ENCODE measurements around the gene COL15A1. TPM values are rescaled to one million over a fixed set of nuclear protein-coding genes. Genes with fewer than 3 reads are reported as not detected.
A peak's percentile ranks its signal among the peaks of the same experiment; 100 is the strongest.

COL15A1 gene
- total RNA-seq, 1 donor from 2014 or later, result 15.0 TPM

GRCh38 chr9:98913044-98913443 lies 30.7 kb upstream of the COL15A1 start:
- no peak for TF ChIP-seq POLR2AphosphoS5 (IDR thresholded peaks at IDR 0.05; ENCODE audit: insufficient read depth in 1 of 2, low read depth in 1 of 2)
- TF ChIP-seq POLR2A (IDR thresholded peaks at IDR 0.05), result no peak
- no peak for TF ChIP-seq CTCF (IDR thresholded peaks at IDR 0.05)
- H3K27me3 ChIP-seq, result no peaks in the 10 kb centered on the region
- no peak overlapping the region for H3K4me3 ChIP-seq
- H3K36me3 ChIP-seq, result no peaks in the 10 kb centered on the region
- intact Hi-C loops (cut with DNase I), result no loop called here
- peaks cover 39% of the 10 kb centered on the region for H3K4me1 ChIP-seq
- DNase-seq (ENCODE audit: extremely low spot score in 2 of 2), result peak in 1 of 2 donors; percentile 16
- no peaks in the 10 kb centered on the region for H3K9me3 ChIP-seq
- peak overlapping the region; percentile 9 for H3K27ac ChIP-seq

GRCh38 chr9:98913705-98914104 lies 30.0 kb upstream of the COL15A1 start:
- no peaks in the 10 kb centered on the region for H3K36me3 ChIP-seq
- intact Hi-C loops (cut with DNase I), result no loop called here
- no peak overlapping the region for H3K27ac ChIP-seq
- TF ChIP-seq POLR2AphosphoS5 (IDR thresholded peaks at IDR 0.05; ENCODE audit: insufficient read depth in 1 of 2, low read depth in 1 of 2) (no peak), CTCF (IDR thresholded peaks at IDR 0.05) (no peak), POLR2A (IDR thresholded peaks at IDR 0.05) (no peak)
- H3K9me3 ChIP-seq, result no peaks in the 10 kb centered on the region
- no peak overlapping the region for H3K4me3 ChIP-seq
- H3K4me1 ChIP-seq, result peaks cover 33% of the 10 kb centered on the region
- DNase-seq (ENCODE audit: extremely low spot score in 2 of 2), result peak in 1 of 2 donors; percentile 54
- no peaks in the 10 kb centered on the region for H3K27me3 ChIP-seq

- no peak for TF ChIP-seq POLR2AphosphoS5 (IDR thresholded peaks at IDR 0.05; ENCODE audit: insufficient read depth in 1 of 2, low read depth in 1 of 2)
- Histone ChIP-seq H3K4me3 (no peak overlapping the region), H3K36me3 (no peaks in the 10 kb centered on the region), H3K4me1 (peaks cover 26% of the 10 kb centered on the region), H3K27me3 (no peaks in the 10 kb centered on the region), H3K27ac (no peak overlapping the region), H3K9me3 (no peaks in the 10 kb centered on the region)
- intact Hi-C loops (cut with DNase I), result no loop called here
- DNase-seq (ENCODE audit: extremely low spot score in 2 of 2), result no peak
Measured at GRCh38 chr9:98915599-98915998, 28.1 kb upstream of the COL15A1 start.

- intact Hi-C loops (cut with DNase I), result no loop called here
- H3K27ac ChIP-seq, result peak overlapping the region; percentile 4
- no peak for TF ChIP-seq POLR2A (IDR thresholded peaks at IDR 0.05)
- peak in 1 of 2 donors; percentile 34 for TF ChIP-seq POLR2AphosphoS5 (IDR thresholded peaks at IDR 0.05; ENCODE audit: insufficient read depth in 1 of 2, low read depth in 1 of 2)
- TF ChIP-seq CTCF (IDR thresholded peaks at IDR 0.05), result no peak
- DNase-seq (ENCODE audit: extremely low spot score in 2 of 2), result no peak
- H3K4me3 ChIP-seq, result no peak overlapping the region
- no peaks in the 10 kb centered on the region for H3K27me3 ChIP-seq
- peaks cover 26% of the 10 kb centered on the region for H3K4me1 ChIP-seq
- H3K36me3 ChIP-seq, result no peaks in the 10 kb centered on the region
- no peaks in the 10 kb centered on the region for H3K9me3 ChIP-seq
Measured at GRCh38 chr9:98916660-98917059, 27.0 kb upstream of the COL15A1 start.

- Histone ChIP-seq H3K4me3 (no peak overlapping the region), H3K36me3 (no peaks in the 10 kb centered on the region), H3K9me3 (no peaks in the 10 kb centered on the region), H3K4me1 (peaks cover 29% of the 10 kb centered on the region), H3K27ac (no peak overlapping the region), H3K27me3 (no peaks in the 10 kb centered on the region)
- TF ChIP-seq POLR2AphosphoS5 (IDR thresholded peaks at IDR 0.05; ENCODE audit: insufficient read depth in 1 of 2, low read depth in 1 of 2), result no peak
- TF ChIP-seq POLR2A (IDR thresholded peaks at IDR 0.05), result no peak
- no peak for TF ChIP-seq CTCF (IDR thresholded peaks at IDR 0.05)
- DNase-seq (ENCODE audit: extremely low spot score in 2 of 2), result no peak
- intact Hi-C loops (cut with DNase I), result no loop called here
Measured at GRCh38 chr9:98917746-98918487, 25.8 kb upstream of the COL15A1 start.
